Measurements from ENCODE around the gene FADS3. TPM values are rescaled to one million over a fixed set of nuclear protein-coding genes. Genes with fewer than 3 reads are reported as not detected.
A peak's percentile ranks its signal among the peaks of the same experiment; 100 is the strongest.

Gene FADS3
- total and polyA plus RNA-seq, 2 donors (not counting 3 experiments of a cell fraction or from before 2014, with no cell fraction given) = 216 to 346 TPM

- Histone ChIP-seq H3K27ac (ENCODE audit: insufficient read depth, low read depth, low read length) (no peak overlapping the region), H3K9ac (replicated peaks; ENCODE audit: extremely low read depth, insufficient read depth, low read length) (no peak overlapping the region), H2AFZ (ENCODE audit: low read depth, low read length) (no peak overlapping the region), H3K36me3 (ENCODE audit: control insufficient read depth in 2 of 2, extremely low read depth in 1 of 2, insufficient read depth in 2 of 2, low read length in 2 of 2) (no peaks in the 10 kb centered on the region), H3K27me3 (ENCODE audit: control insufficient read depth in 2 of 2, insufficient read depth in 2 of 2, low read length in 2 of 2) (no peaks in the 10 kb centered on the region), H3K9me3 (replicated peaks; ENCODE audit: control insufficient read depth, insufficient read depth, low read length) (no peaks in the 10 kb centered on the region), H3K9me1 (replicated peaks; ENCODE audit: control insufficient read depth, extremely low read depth, insufficient read depth, low read length) (no peaks in the 10 kb centered on the region), H3K4me2 (ENCODE audit: insufficient read depth, low read length) (no peak overlapping the region), H3K4me3 (replicated peaks in 1 of 3; ENCODE audit: insufficient read depth in 1 of 3, low read depth in 1 of 3, low read length in 3 of 3) (no peak overlapping the region), H4K20me1 (replicated peaks; ENCODE audit: control insufficient read depth, extremely low read depth, insufficient read depth, low read length) (no peaks in the 10 kb centered on the region), H3K4me1 (ENCODE audit: control insufficient read depth, extremely low read depth, insufficient read depth, low read length) (no peaks in the 10 kb centered on the region), H3K79me2 (ENCODE audit: control insufficient read depth, insufficient read depth, low read length) (no peaks in the 10 kb centered on the region)
- CTCF ChIA-PET = interaction anchor here (0.8 to 16.0 kb wide), 4 partner anchors 15 to 204 kb away, joined by 3 to 416 read pairs (median 10); no protein-coding TSS in a partner anchor
- intact Hi-C loops (cut with micrococcal nuclease) (no loop called here), dilution Hi-C loops (cut with MboI; ENCODE audit: extremely low pct_ligation_motif_present, low sequenced_read_pairs) (no loop called here)
- TF ChIP-seq JUN (IDR thresholded peaks at IDR 0.05; ENCODE audit: borderline replicate concordance, insufficient read depth, insufficient read length, low read depth) = no peak
- TF ChIP-seq, protein P1, sequence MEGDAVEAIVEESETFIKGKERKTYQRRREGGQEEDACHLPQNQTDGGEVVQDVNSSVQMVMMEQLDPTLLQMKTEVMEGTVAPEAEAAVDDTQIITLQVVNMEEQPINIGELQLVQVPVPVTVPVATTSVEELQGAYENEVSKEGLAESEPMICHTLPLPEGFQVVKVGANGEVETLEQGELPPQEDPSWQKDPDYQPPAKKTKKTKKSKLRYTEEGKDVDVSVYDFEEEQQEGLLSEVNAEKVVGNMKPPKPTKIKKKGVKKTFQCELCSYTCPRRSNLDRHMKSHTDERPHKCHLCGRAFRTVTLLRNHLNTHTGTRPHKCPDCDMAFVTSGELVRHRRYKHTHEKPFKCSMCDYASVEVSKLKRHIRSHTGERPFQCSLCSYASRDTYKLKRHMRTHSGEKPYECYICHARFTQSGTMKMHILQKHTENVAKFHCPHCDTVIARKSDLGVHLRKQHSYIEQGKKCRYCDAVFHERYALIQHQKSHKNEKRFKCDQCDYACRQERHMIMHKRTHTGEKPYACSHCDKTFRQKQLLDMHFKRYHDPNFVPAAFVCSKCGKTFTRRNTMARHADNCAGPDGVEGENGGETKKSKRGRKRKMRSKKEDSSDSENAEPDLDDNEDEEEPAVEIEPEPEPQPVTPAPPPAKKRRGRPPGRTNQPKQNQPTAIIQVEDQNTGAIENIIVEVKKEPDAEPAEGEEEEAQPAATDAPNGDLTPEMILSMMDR (IDR thresholded peaks at IDR 0.05; ENCODE audit: extremely low read depth in 1 of 2, insufficient read depth in 1 of 2, low read depth in 1 of 2, low read length in 2 of 2) = no peak
- TF ChIP-seq MYC (IDR thresholded peaks at IDR 0.05; ENCODE audit: low read depth, low read length) = no peak
- no peak for TF ChIP-seq GATA2 (IDR thresholded peaks at IDR 0.05; ENCODE audit: insufficient read depth, insufficient read length, low read depth, low read length)
- no peak for TF ChIP-seq POLR2A (IDR thresholded peaks at IDR 0.05; ENCODE audit: low read depth, low read length)
- no peak for TF ChIP-seq EZH2 (IDR thresholded peaks at IDR 0.05; ENCODE audit: borderline replicate concordance, low read depth, low read length, severe bottlenecking)
- no peak for TF ChIP-seq POLR2AphosphoS5 (IDR thresholded peaks at IDR 0.05; ENCODE audit: insufficient read depth, low read depth, low read length)
- TF ChIP-seq, protein P2, sequence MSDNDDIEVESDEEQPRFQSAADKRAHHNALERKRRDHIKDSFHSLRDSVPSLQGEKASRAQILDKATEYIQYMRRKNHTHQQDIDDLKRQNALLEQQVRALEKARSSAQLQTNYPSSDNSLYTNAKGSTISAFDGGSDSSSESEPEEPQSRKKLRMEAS (IDR thresholded peaks at IDR 0.05; ENCODE audit: insufficient read depth, insufficient read length) = no peak
- no peak for TF ChIP-seq FOS (IDR thresholded peaks at IDR 0.05; ENCODE audit: borderline replicate concordance, insufficient read depth, low read length)
- BruUV-seq (replicated peaks) = no TSS peak
- POLR2A ChIA-PET = no interaction called here
- FAIRE-seq (no peak), DNase-seq (ENCODE audit: low read depth, low spot score) (peak; percentile 21)
These were observed 13.2 kb upstream of the FADS3 start for GRCh38 chr11:61904539-61905048.
